ENCODE data around the gene COA3. TPM values are rescaled to one million over a fixed set of nuclear protein-coding genes. Genes with fewer than 3 reads are reported as not detected.

The COA3 gene
- total RNA-seq, 1 experiment from 2014 or later = 74.2 TPM

DNA sequence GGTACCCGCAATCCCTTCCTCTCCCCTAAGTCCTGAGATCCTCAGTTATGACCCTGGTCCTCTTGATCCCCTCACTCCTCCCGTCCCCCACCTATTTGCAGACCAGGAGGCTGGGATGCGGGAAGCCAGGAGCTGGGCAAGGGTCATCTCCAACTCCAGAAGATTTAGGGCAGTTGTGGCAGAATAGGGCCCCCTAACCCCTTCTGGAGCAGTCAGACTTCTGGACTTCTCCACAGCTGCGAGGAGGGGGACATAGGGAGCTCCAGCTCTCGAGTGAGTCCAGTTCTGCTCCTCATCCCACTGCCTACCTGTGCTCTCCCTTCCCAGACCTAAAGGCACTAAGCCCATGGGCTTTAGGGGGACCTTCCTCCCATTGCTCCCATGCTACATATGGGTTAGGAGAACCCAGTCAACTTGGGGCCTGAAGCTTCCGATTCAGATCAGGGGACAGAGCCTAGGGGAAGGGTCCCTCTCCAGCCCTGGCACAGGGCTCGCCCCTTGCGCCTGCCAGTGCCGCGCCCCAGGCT lies 16.8 kb downstream of the COA3 start:
- H3K4me1 ChIP-seq (ENCODE audit: insufficient read depth, low read length) = no peaks in the 10 kb centered on the region
- no peak overlapping the region for H3K18ac ChIP-seq (ENCODE audit: insufficient read length, low read depth, low read length)
- peaks cover 3 to 24% (median 22%) of the 10 kb centered on the region in 3 experiments for H3K36me3 Mint-ChIP-seq (ENCODE audit: insufficient read depth in 1 of 3, low read depth in 3 of 3)
- H2BK5ac ChIP-seq (ENCODE audit: insufficient read length, low read length) = no peak overlapping the region
- peaks cover 28% of the 10 kb centered on the region for H3K27me3 Mint-ChIP-seq (ENCODE audit: low read depth)
- no peak overlapping the region for H3K56ac ChIP-seq (ENCODE audit: insufficient read length, low read depth, low read length)
- no peaks in the 10 kb centered on the region for H3K9me3 ChIP-seq (ENCODE audit: control insufficient read depth, low read depth, low read length)
- H2AK5ac ChIP-seq (ENCODE audit: insufficient read length, low read length) = no peak overlapping the region
- H3T11ph ChIP-seq (ENCODE audit: low read length) = no peak overlapping the region
- H3K4me1 Mint-ChIP-seq = peaks cover 21 to 22% of the 10 kb centered on the region in 2 experiments
- no CpG with 5 or more reads among the region's 10 CpGs for WGBS (ENCODE audit: extremely low coverage, insufficient read length, low lambda C conversion rate)
- no peak overlapping the region for H3K9ac ChIP-seq (ENCODE audit: extremely low read depth, insufficient read length, low read length)
- no peak for TF ChIP-seq CTCF (conservative IDR thresholded peaks at IDR 0.05)
- no peak overlapping the region for H3K23ac ChIP-seq (ENCODE audit: insufficient read length, low read depth, low read length)
- no peak overlapping the region for H2BK20ac ChIP-seq (ENCODE audit: low read depth, low read length, poor library complexity, severe bottlenecking)
- H2BK12ac ChIP-seq (ENCODE audit: insufficient read length, low read depth, low read length) = no peak overlapping the region
- no peak overlapping the region for H3K4ac ChIP-seq (ENCODE audit: low read depth, low read length)
- H4K5ac ChIP-seq (ENCODE audit: insufficient read length, low read depth, low read length) = no peak overlapping the region
- H2AFZ ChIP-seq (ENCODE audit: low read length) = no peak overlapping the region
- no peak overlapping the region for H3K27ac ChIP-seq (ENCODE audit: insufficient read length, low read depth, low read length)
- H3K27me3 ChIP-seq (ENCODE audit: insufficient read depth, low read length) = peaks cover 10% of the 10 kb centered on the region; the same call in 1 of the 2 replicates
- H3K9me3 Mint-ChIP-seq = no peaks in the 10 kb centered on the region
- no peak for DNase-seq
- H4K8ac ChIP-seq (replicated peaks; ENCODE audit: insufficient read length, low read depth, low read length) = no peak overlapping the region
- H3K27ac Mint-ChIP-seq = no peak overlapping the region
- H2BK15ac ChIP-seq (ENCODE audit: low read depth, low read length) = no peak overlapping the region
- no peaks in the 10 kb centered on the region for H3K79me1 ChIP-seq (ENCODE audit: insufficient read depth, low read depth, low read length, poor library complexity, severe bottlenecking)
- H4K91ac ChIP-seq (ENCODE audit: insufficient read length, low read depth, low read length) = no peak overlapping the region
- no peak overlapping the region; the same call in 1 of the 2 replicates for H3K14ac ChIP-seq (ENCODE audit: insufficient read depth, low read length)
- H2BK120ac ChIP-seq (ENCODE audit: low read depth, low read length, poor library complexity, severe bottlenecking) = no peak overlapping the region
- H3K79me2 ChIP-seq (ENCODE audit: insufficient read depth, low read length) = no peaks in the 10 kb centered on the region
- no peak overlapping the region for H3K4me2 ChIP-seq (ENCODE audit: insufficient read depth, insufficient read length, low read length)
- no peaks in the 10 kb centered on the region for H4K20me1 ChIP-seq (ENCODE audit: control insufficient read depth, insufficient read depth, insufficient read length)
- H3K23me2 ChIP-seq (ENCODE audit: insufficient read length, low read depth, low read length, poor library complexity, severe bottlenecking) = peaks cover 8% of the 10 kb centered on the region
- H3K4me3 Mint-ChIP-seq = peak overlapping the region; percentile 60 to 80; a peak in 4 of 5 replicates

Data from H9 (cell line).